H1 (cell line): Measurements from ENCODE around the gene FAH. TPM values are rescaled to one million over a fixed set of nuclear protein-coding genes. Genes with fewer than 3 reads are reported as not detected.

Experiments
- CBX5 ChIP-seq: fragments of 300-800, 300-1000 bp; sonication (generic); IDR thresholded peaks from 2 replicates; pipeline ENCODE4 v1.7.1; 2016; ENCODE audit warnings: antibody characterized with exemption, low read length, low read depth
- CHD7 ChIP-seq: fragments of 300-600 bp; sonication (generic); IDR thresholded peaks from 2 replicates; pipeline ENCODE4 v1.7.1; 2012; ENCODE audit warnings: low read length, moderate library complexity, mild to moderate bottlenecking, inconsistent platforms; ENCODE audit not compliant: insufficient replicate concordance
- KDM4A ChIP-seq: IDR thresholded peaks from one replicate; pipeline ENCODE4 v1.7.1; 2012; ENCODE audit warnings: low read depth, mild to moderate bottlenecking, moderate library complexity, low read length, inconsistent platforms; ENCODE audit not compliant: severe bottlenecking
- KDM5A ChIP-seq: fragments of 200-600 bp; IDR thresholded peaks from 2 replicates; pipeline ENCODE4 v1.7.1; 2012; ENCODE audit warnings: mild to moderate bottlenecking, low read length, inconsistent platforms, mixed read lengths
- RNF2 ChIP-seq: fragments of 200-900, 300-1000 bp; sonication (generic); IDR thresholded peaks from 2 replicates; pipeline ENCODE4 v1.7.1; 2016; ENCODE audit warnings: borderline replicate concordance, low read depth, mild to moderate bottlenecking, antibody characterized with exemption, low read length; ENCODE audit not compliant: poor library complexity, severe bottlenecking; ENCODE audit errors: missing control alignments
- SIN3A ChIP-seq, 2 experiments: IDR thresholded peaks in 1 of 2; conservative IDR thresholded peaks in 1 of 2; 2 replicates each; pipeline ENCODE4 v1.6.1; 2011 to 2012; ENCODE audit warnings: low read length in 2 of 2, improper control_type of control experiment in 1 of 2, low read depth in 1 of 2, mild to moderate bottlenecking in 1 of 2
- SUZ12 ChIP-seq: fragments of 200-600 bp; sonication (generic); IDR thresholded peaks from 2 replicates; pipeline ENCODE4 v1.6.1; 2012; ENCODE audit warnings: mild to moderate bottlenecking, inconsistent platforms, low read length, moderate library complexity, mixed read lengths
- polyA plus RNA-seq, 7 experiments: library from polyadenylated mRNA; depleted of rRNA in 3 of 7; stranded (reverse) in 5 of 7; unstranded in 2 of 7; fragments of >200 nt in 5 of 7; fragments of 200-250 nt in 2 of 7; gene quantifications; 1 replicate in 5 of 7; 2 replicates in 1 of 7; 4 replicates in 1 of 7; pipeline versions ENCODE4 v1.2.1 to v1.2.3, GENCODE V29; 2011 to 2013; ENCODE audit warnings: missing spikeins in 2 of 7, mixed read lengths in 2 of 7
- total RNA-seq: library from RNA; stranded (reverse); fragmentation: NEBNext Ultra II Directional; extraction: Animal tissue kit (Norgen Biotek cat#: 25700); gene quantifications from 2 replicates; pipeline ENCODE4 v1.2.1, GENCODE V29; 2021
- TF ChIP-seq, protein P1 (sequence below), 3 experiments: IDR thresholded peaks; 1 replicate in 2 of 3; 2 replicates in 1 of 3; pipeline versions ENCODE4 v1.5.1 to v1.6.1; 2011; ENCODE audit warnings: low read length in 3 of 3, mild to moderate bottlenecking in 3 of 3, inconsistent platforms in 2 of 3, low read depth in 1 of 3, moderate library complexity in 1 of 3; ENCODE audit not compliant: insufficient read depth in 1 of 3; ENCODE audit errors: control extremely low read depth in 1 of 3

FAH gene
- total and polyA plus RNA-seq, 2 of the 8 experiments (the other 6 are each of a cell fraction or from before 2014, with no cell fraction given) = 20.0 to 21.7 TPM

- TF ChIP-seq CHD7 = no peak
- no peak for TF ChIP-seq RNF2
- no peak for TF ChIP-seq KDM5A
- TF ChIP-seq CBX5 = no peak
- no peak for TF ChIP-seq KDM4A
- no peak for TF ChIP-seq SUZ12
- no peak for TF ChIP-seq SIN3A (conservative IDR thresholded peaks at IDR 0.05 in 1 of 2, IDR thresholded peaks at IDR 0.05 in 1 of 2; ENCODE audit: low read depth in 1 of 2, low read length in 2 of 2)
- TF ChIP-seq, protein P1, sequence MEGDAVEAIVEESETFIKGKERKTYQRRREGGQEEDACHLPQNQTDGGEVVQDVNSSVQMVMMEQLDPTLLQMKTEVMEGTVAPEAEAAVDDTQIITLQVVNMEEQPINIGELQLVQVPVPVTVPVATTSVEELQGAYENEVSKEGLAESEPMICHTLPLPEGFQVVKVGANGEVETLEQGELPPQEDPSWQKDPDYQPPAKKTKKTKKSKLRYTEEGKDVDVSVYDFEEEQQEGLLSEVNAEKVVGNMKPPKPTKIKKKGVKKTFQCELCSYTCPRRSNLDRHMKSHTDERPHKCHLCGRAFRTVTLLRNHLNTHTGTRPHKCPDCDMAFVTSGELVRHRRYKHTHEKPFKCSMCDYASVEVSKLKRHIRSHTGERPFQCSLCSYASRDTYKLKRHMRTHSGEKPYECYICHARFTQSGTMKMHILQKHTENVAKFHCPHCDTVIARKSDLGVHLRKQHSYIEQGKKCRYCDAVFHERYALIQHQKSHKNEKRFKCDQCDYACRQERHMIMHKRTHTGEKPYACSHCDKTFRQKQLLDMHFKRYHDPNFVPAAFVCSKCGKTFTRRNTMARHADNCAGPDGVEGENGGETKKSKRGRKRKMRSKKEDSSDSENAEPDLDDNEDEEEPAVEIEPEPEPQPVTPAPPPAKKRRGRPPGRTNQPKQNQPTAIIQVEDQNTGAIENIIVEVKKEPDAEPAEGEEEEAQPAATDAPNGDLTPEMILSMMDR (IDR thresholded peaks at IDR 0.05; ENCODE audit: control extremely low read depth in 1 of 3, insufficient read depth in 1 of 3, low read depth in 1 of 3, low read length in 3 of 3) = no peak
These were observed 4.4 kb downstream of the FAH start (continued) for GRCh38 chr15:80157215-80157614.
